ENCODE measurements around the gene FZR1. TPM values are rescaled to one million over a fixed set of nuclear protein-coding genes. Genes with fewer than 3 reads are reported as not detected.

The FZR1 gene
- total RNA-seq, 2 experiments from 2014 or later: 78.6 to 79.3 TPM

DNA sequence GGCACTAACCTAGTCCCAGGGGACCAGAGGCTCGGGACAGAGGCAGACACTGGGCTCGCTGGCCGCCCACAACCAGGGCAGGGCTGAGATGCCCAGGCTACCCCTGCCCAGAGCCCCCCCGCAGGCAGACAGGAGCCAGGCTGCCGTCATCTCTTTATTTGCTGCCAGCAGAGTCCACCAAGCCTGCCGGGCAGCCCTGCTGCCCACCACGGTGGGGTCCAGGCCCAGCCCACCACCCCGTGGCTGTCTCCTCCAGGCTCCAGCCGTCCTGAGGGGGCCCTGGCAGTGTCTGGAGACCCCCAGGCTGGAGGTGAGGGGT is 37.9 kb downstream of the FZR1 start:
- peaks cover 5% of the 10 kb centered on the region for H3K4me1 Mint-ChIP-seq
- H3K27ac Mint-ChIP-seq: no peak overlapping the region
- CTCF ChIA-PET: no interaction called here
- no peak overlapping the region for H3K4me3 Mint-ChIP-seq
- H3K9me3 Mint-ChIP-seq: no peaks in the 10 kb centered on the region
- POLR2A ChIA-PET: no interaction called here
- no peaks in the 10 kb centered on the region for H3K27me3 Mint-ChIP-seq
- peaks cover 18% of the 10 kb centered on the region for H3K36me3 Mint-ChIP-seq (ENCODE audit: low read depth)
- no peak for DNase-seq

DNA sequence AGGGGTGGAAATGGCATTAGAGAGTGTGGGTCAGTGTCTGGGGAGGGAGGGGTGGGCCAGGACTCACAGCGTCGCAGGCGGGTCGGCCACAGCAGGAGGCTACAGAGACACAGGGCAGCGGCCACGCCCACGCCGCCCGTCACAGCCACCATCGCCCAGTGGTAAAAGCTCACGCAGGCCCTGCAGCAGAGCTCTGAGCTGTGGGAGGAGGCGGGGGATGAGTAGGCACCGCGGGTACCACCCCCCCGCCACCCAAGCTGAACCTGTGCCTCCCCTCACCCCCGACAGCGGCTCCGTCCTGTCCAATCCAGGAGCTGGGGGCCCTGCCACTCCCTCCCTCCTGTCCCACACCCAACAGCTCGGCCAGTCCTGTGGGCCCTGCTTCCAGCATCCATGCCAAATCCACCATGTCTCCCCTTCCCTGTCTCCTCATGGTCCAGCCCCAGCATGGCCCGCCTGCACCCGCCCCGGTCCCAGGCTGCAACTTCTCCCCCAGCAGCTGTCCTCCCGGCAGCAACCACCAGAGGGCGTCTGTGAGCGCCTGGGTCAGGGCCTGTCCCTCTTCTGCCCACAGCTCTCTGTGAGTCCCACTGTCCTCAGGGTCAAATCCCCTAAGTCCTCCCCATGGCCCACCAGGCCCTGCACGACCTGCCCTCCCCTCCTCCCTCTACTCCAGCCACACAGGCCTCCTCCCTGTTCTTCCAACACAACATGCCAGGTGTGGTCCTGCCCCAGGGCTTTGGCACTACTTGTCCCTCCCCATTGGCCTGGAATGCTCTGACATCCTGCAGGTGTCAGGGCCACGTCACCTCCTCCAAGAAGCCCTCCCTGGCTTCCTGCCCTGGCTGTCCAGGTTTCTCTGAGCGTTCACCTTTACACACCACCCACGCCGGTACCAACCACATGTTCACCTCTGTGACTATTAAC is 38.9 kb downstream of the FZR1 start:
- no peaks in the 10 kb centered on the region for H3K9me3 Mint-ChIP-seq
- H3K27me3 Mint-ChIP-seq: no peaks in the 10 kb centered on the region
- CTCF ChIA-PET: interaction anchor here (0.5 to 1.4 kb wide), 16 partner anchors 10 to 500 kb away, joined by 3 to 6 read pairs (median 4); partner anchors contain the start of genes GIPC3, HMG20B and MFSD12
- no peak overlapping the region for H3K4me3 Mint-ChIP-seq
- H3K27ac Mint-ChIP-seq: peak overlapping the region; percentile 77
- peak; percentile 81 for DNase-seq
- POLR2A ChIA-PET: interaction anchor here (0.6 to 0.7 kb wide), 2 partner anchors 10 to 38 kb away, joined by 3 read pairs; no protein-coding TSS in a partner anchor
- peaks cover 5% of the 10 kb centered on the region for H3K4me1 Mint-ChIP-seq
- peaks cover 11% of the 10 kb centered on the region for H3K36me3 Mint-ChIP-seq (ENCODE audit: low read depth)

DNA sequence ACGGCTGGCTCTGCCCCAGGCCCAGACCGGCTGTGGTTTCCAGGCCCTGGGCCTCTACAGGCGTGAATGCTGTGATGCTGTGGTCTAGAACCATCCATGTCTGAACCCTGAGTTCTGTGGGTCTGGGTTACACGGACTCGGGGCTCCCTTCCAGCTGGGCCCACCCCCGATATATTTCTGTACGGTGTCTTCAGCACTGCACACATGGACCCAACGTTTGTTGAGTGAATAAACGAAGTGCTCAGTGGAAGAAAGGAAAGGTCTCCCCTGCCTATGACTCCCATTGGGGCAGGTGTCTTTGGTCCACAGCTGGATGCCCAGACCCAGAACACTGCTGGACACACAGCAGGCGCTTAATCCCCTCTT is 39.5 kb downstream of the FZR1 start:
- peaks cover 10% of the 10 kb centered on the region for H3K36me3 Mint-ChIP-seq (ENCODE audit: low read depth)
- H3K27ac Mint-ChIP-seq: no peak overlapping the region
- no peak for DNase-seq
- H3K4me3 Mint-ChIP-seq: no peak overlapping the region
- peaks cover 5% of the 10 kb centered on the region for H3K4me1 Mint-ChIP-seq
- no peaks in the 10 kb centered on the region for H3K9me3 Mint-ChIP-seq
- ChIA-PET POLR2A (interaction anchor here (0.6 to 0.7 kb wide), 2 partner anchors 9 to 37 kb away, joined by 3 read pairs; no protein-coding TSS in a partner anchor), CTCF (interaction anchor here (0.6 to 1.4 kb wide), 11 partner anchors 11 to 140 kb away, joined by 3 to 6 read pairs (median 3); partner anchors contain the start of genes GIPC3 and MFSD12)
- H3K27me3 Mint-ChIP-seq: no peaks in the 10 kb centered on the region

DNA sequence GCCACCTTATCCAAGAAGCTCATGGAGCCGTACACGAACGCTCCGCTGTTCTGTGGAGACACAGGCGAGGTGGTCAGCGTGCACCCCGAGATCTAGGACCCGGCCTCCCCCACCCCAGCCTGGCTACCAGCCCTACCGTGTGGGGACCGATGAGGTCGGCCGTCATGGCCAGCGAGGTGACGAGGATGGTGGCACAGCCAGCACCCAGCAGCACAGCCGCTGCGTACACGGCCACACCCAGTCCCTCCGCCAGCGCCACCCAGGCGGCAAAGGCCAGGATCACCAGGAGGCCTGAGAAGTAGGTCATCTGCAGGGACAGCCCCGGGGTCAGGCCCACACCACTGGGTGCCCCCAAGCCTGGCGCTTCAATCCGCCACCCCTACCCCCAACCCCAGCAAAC is 40.0 kb downstream of the FZR1 start:
- POLR2A ChIA-PET: no interaction called here
- Mint-ChIP-seq H3K36me3 (ENCODE audit: low read depth) (peaks cover 10% of the 10 kb centered on the region), H3K9me3 (no peaks in the 10 kb centered on the region)

DNA sequence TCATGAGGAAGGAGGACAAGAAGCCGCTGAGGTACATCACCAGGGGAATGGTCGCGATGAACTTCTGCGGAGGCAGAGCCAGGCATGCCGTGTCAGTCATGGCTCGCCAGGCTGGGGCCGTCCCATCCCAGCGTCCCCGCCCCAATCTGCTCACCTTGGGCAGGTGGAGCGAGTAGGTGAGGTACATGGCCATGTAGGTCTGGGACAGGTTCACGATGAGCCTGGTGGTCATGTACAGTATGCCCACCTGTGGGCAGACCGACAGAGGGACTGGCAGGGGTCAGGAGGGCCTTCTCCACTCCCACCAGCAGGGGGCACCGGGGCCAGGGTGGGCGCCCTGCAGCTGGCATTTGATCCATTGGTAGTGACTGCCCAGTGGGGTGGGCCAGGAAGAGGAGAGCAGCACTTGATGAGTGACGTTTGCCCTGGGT is 41.2 kb downstream of the FZR1 start:
- peak; percentile 32 for DNase-seq
- no peak overlapping the region for H3K4me3 Mint-ChIP-seq
- ChIA-PET POLR2A (no interaction called here), CTCF (interaction anchor here (0.9 to 2.0 kb wide), 4 partner anchors 8 to 27 kb away, joined by 3 to 7 read pairs (median 6); partner anchors contain the start of genes MFSD12 and TEKTIP1)
- H3K27me3 Mint-ChIP-seq: no peaks in the 10 kb centered on the region
- no peaks in the 10 kb centered on the region for H3K9me3 Mint-ChIP-seq
- peaks cover 10% of the 10 kb centered on the region for H3K4me1 Mint-ChIP-seq
- peak overlapping the region; percentile 46 for H3K27ac Mint-ChIP-seq
- H3K36me3 Mint-ChIP-seq (ENCODE audit: low read depth): peaks cover 10% of the 10 kb centered on the region

More for the DNA sequence above, 40.0 kb downstream of the FZR1 start:
- no peak overlapping the region for H3K27ac Mint-ChIP-seq
- DNase-seq: no peak
- H3K4me1 Mint-ChIP-seq: peaks cover 5% of the 10 kb centered on the region
- H3K27me3 Mint-ChIP-seq: no peaks in the 10 kb centered on the region
- no peak overlapping the region for H3K4me3 Mint-ChIP-seq
- CTCF ChIA-PET: interaction anchor here (0.6 to 1.4 kb wide), 2 partner anchors 11 to 76 kb away, joined by 3 to 7 read pairs; no protein-coding TSS in a partner anchor

DNA sequence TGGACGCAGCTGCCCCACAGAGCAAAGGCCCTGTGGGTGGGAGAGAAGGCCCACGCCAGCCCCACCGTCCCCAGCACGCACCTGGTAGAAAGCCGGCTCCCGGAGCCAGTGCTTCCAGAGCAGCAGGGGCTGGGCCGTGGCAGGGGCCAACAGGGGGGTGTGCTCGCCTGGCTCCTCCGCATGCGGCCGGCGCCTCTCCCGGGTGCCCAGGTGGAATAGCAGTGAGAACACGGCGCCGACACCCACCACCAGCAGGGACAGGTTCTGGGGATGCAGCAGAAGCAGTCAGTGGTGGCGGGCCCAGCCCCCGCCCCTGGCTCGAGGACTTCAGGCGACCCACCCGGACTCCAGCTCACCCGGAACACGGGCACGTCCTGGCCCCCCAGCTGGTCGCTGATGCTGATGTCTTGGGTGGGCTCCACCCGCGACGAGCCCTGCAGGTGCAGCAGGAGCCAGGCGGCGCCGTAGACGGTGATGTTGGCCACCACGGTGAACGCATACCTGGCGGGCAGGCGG is 41.7 kb downstream of the FZR1 start:
- Mint-ChIP-seq H3K9me3 (no peaks in the 10 kb centered on the region), H3K36me3 (ENCODE audit: low read depth) (peaks cover 10% of the 10 kb centered on the region), H3K4me3 (no peak overlapping the region), H3K27me3 (no peaks in the 10 kb centered on the region), H3K4me1 (peaks cover 15% of the 10 kb centered on the region), H3K27ac (no peak overlapping the region)
- POLR2A ChIA-PET: no interaction called here
- CTCF ChIA-PET: interaction anchor here (0.9 to 2.0 kb wide), 4 partner anchors 9 to 26 kb away, joined by 3 to 7 read pairs (median 6); partner anchors contain the start of genes MFSD12 and TEKTIP1
- no peak for DNase-seq

DNA sequence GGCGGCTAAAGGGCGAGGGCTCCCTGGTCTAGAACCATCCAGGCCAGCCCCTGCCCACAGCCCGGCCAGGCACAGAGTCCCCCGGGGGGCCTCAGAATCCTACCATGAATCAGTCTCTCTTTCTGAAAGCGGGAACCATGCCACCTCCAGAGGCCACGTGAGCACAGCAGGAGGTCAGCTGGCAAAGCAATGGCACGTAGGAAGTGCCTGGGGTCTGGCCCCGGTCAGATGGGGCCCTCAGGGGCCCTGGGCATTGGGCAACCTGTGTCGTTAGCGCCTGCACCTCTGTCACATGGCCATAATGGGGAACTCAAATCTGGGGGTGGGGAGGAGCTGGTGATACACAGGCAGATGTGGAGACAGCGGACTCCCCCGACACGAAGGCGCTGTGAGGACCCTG is 42.5 kb downstream of the FZR1 start:
- Mint-ChIP-seq H3K4me1 (peaks cover 19% of the 10 kb centered on the region), H3K9me3 (no peaks in the 10 kb centered on the region), H3K36me3 (ENCODE audit: low read depth) (peaks cover 10% of the 10 kb centered on the region), H3K4me3 (no peak overlapping the region), H3K27me3 (no peaks in the 10 kb centered on the region), H3K27ac (peak overlapping the region; percentile 5)
- ChIA-PET CTCF (interaction anchor here (0.5 to 2.0 kb wide), 3 partner anchors 8 to 456 kb away, joined by 3 to 7 read pairs (median 6); partner anchors contain the start of genes MFSD12 and TEKTIP1), POLR2A (no interaction called here)
- DNase-seq: no peak

DNA sequence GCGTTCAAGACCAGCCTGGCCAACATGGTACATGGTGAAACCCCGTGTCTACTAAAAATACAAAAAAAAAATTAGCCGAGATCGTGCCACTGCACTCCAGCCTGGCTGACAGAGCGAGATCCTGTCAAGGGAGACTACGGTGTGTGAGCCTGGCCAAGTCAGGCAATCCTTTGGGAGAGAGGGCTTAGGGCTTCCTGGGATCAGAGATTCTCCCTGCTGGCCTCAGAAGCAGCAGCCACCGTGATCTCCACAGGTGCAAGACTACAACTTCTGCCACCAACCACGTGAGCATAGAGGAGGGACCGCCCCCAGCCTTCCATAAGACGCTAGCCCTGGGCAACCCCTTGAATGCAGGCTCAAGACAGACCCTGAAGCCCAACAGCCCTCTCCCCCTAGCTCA is 43.7 kb downstream of the FZR1 start:
- peaks cover 13% of the 10 kb centered on the region for H3K36me3 Mint-ChIP-seq (ENCODE audit: low read depth)
- H3K4me3 Mint-ChIP-seq: no peak overlapping the region
- no peaks in the 10 kb centered on the region for H3K9me3 Mint-ChIP-seq
- ChIA-PET CTCF (no interaction called here), POLR2A (no interaction called here)
- no peak for DNase-seq
- peaks cover 25% of the 10 kb centered on the region for H3K4me1 Mint-ChIP-seq
- no peaks in the 10 kb centered on the region for H3K27me3 Mint-ChIP-seq
- H3K27ac Mint-ChIP-seq: no peak overlapping the region

DNA sequence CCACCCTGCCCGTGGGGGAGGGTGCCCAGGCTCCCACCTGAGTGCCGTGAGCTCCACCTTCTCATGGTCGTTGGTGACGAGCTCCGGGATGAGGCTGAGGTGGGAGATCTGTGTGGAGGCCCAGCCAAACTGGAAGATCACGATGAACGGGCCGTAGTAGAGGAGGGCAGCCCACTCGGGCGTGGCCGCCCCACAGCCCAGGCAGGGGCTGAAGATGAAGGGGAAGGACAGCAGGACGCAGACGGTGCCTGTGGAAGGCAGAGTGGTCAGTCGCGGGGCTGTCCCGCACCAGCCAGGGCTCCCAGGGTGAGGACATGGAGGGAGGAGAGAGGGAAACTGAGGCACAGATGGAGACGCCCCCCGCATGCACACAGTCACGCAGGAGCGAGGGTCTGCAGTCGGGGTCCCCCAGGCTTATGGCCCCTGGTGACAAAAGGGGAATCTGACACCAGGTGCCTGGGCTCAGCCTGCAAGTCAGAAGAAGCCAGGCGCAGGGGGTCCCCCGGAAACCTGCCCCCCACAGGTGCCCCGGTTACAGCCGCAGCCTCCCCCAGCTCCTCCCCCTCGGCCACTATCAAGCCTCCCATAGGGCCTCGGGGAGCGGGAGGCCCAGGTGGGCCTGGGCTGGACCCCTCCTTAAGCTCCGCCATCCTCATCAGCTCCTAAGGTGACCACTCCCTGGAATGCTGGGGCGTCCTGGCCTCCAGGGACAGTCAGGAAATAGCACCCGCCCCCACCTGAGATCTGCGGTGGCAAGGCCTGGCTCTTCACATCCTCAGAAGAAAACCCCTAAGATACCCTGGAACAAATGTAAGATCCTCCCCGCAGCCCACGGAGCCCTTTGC is 45.1 kb downstream of the FZR1 start:
- ChIA-PET CTCF (interaction anchor here (0.9 kb wide), 1 partner anchor 20 kb away, joined by 3 read pairs; no protein-coding TSS in a partner anchor), POLR2A (no interaction called here)
- Mint-ChIP-seq H3K27ac (peak overlapping the region; percentile 68), H3K4me1 (peaks cover 33% of the 10 kb centered on the region), H3K36me3 (ENCODE audit: low read depth) (peaks cover 6% of the 10 kb centered on the region), H3K4me3 (no peak overlapping the region), H3K9me3 (no peaks in the 10 kb centered on the region), H3K27me3 (no peaks in the 10 kb centered on the region)
- no peak for DNase-seq

DNA sequence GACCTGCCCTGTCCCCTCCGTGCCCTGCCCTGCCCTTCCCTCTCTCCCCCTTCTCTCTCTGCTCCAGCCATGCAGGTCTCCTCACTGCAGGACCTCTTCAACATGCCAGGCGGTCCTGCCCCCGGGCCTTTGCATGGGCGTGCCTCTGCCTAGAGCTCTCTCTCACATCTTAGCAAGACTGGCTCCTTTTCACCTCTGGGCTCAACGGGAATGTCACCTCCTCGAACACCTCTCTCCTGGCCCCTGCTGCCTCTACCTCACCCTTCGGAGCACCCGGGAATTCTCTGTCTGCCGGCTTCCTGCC is 45.6 kb downstream of the FZR1 start:
- CTCF ChIA-PET: interaction anchor here (0.9 kb wide), 1 partner anchor 20 kb away, joined by 3 read pairs; no protein-coding TSS in a partner anchor
- Mint-ChIP-seq H3K27me3 (no peaks in the 10 kb centered on the region), H3K36me3 (ENCODE audit: low read depth) (peaks cover 6% of the 10 kb centered on the region), H3K9me3 (no peaks in the 10 kb centered on the region), H3K4me1 (peaks cover 39% of the 10 kb centered on the region), H3K4me3 (no peak overlapping the region), H3K27ac (peak overlapping the region; percentile 54)
- POLR2A ChIA-PET: no interaction called here
- DNase-seq: no peak

DNA sequence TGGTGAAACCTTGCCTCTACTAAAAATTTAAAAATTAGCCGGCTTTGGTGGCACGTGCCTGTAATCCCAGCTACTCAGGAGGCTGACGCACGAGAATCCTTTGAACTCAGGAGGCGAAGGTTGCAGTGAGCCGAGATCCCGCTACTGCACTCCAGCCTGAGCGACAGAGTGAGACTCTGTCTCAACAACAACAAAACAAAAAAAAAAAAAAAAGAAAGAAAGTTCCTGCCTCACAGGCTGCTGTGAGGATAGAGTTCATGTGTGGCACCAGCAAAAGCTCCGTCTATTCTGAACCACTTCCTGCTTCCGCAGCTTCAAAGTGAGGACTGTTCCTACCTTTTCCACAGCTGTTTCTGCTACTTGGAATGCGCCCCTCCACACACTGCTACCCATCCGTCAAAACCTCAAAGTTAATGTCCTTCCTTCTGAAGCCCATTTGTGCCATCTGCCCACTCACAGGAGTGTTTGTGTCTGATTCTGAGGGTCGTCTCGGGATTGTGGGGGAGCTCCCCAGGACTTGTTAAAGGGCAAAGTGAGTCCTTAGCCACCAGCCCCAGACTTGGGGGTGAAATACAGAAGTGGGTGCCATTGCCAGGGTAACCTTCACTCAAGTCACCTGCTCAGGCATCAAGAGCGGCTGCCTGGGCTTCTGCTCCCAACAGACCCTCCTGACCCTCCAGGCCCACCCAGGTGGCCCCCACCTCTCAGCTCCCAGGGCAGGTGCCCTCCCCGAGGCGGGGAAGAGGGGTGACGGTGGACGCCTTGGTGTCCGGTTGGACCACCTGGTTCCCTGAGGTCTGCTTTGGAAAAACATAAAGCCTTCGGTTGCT is 48.4 kb downstream of the FZR1 start:
- peak; percentile 73 for DNase-seq
- peak overlapping the region; percentile 94 for H3K27ac Mint-ChIP-seq
- H3K4me3 Mint-ChIP-seq: peak overlapping the region; percentile 96
- no peaks in the 10 kb centered on the region for H3K27me3 Mint-ChIP-seq
- H3K36me3 Mint-ChIP-seq (ENCODE audit: low read depth): peaks cover 6% of the 10 kb centered on the region
- CTCF ChIA-PET: interaction anchor here (0.5 to 1.5 kb wide), 4 partner anchors 10 to 265 kb away, joined by 3 to 6 read pairs (median 4); no protein-coding TSS in a partner anchor
- POLR2A ChIA-PET: interaction anchor here (0.5 kb wide), 1 partner anchor 9 kb away, joined by 3 read pairs; no protein-coding TSS in a partner anchor
- peaks cover 44% of the 10 kb centered on the region for H3K4me1 Mint-ChIP-seq
- H3K9me3 Mint-ChIP-seq: no peaks in the 10 kb centered on the region
